ENCODE results near the gene NAMPT. TPM values are rescaled to one million over a fixed set of nuclear protein-coding genes. Genes with fewer than 3 reads are reported as not detected.

Gene NAMPT
- total and polyA plus RNA-seq, 2 donors (not counting 1 experiment from before 2014, with no cell fraction given): 57.7 to 155 TPM

GRCh38 chr7:106239406-106239805 lies 45.4 kb downstream of the NAMPT start:
- TF ChIP-seq CTCF (conservative IDR thresholded peaks at IDR 0.05 in 1 of 2, IDR thresholded peaks at IDR 0.05 in 1 of 2; ENCODE audit: low read depth in 1 of 2, low read length in 2 of 2) (no peak), EZH2 (IDR thresholded peaks at IDR 0.05; ENCODE audit: low read length, missing control alignments) (no peak)
- Histone ChIP-seq H3K4me2 (ENCODE audit: extremely low read depth, insufficient read depth, low read length) (no peak overlapping the region), H3K36me3 (ENCODE audit: control insufficient read depth, insufficient read depth, low read length) (no peaks in the 10 kb centered on the region), H3K27ac (ENCODE audit: insufficient read depth, low read length) (no peak overlapping the region), H3K79me2 (ENCODE audit: control insufficient read depth, insufficient read depth, low read length) (no peaks in the 10 kb centered on the region), H2AFZ (ENCODE audit: low read length) (no peak overlapping the region), H3K4me3 (replicated peaks in 1 of 4; ENCODE audit: control extremely low read depth in 1 of 4, insufficient read depth in 1 of 4, low read depth in 3 of 4, low read length in 4 of 4) (no peak overlapping the region), H3K27me3 (ENCODE audit: control insufficient read depth, insufficient read depth, low read length) (no peaks in the 10 kb centered on the region), H3K4me1 (ENCODE audit: control insufficient read depth, extremely low read depth, insufficient read depth, low read length) (no peaks in the 10 kb centered on the region), H3K9ac (ENCODE audit: insufficient read depth, low read length) (no peak overlapping the region), H4K20me1 (ENCODE audit: control insufficient read depth, extremely low read depth, insufficient read depth, low read length) (no peaks in the 10 kb centered on the region), H3K9me3 (ENCODE audit: control insufficient read depth, insufficient read depth, low read depth, low read length) (no peaks in the 10 kb centered on the region)
- no peak for DNase-seq (ENCODE audit: low read depth in 2 of 2)

GRCh38 chr7:106238830-106239229 lies 46.0 kb downstream of the NAMPT start:
- no peak for TF ChIP-seq EZH2 (IDR thresholded peaks at IDR 0.05; ENCODE audit: low read length, missing control alignments)
- TF ChIP-seq CTCF (conservative IDR thresholded peaks at IDR 0.05 in 1 of 2, IDR thresholded peaks at IDR 0.05 in 1 of 2; ENCODE audit: low read depth in 1 of 2, low read length in 2 of 2): no peak
- Histone ChIP-seq H3K4me3 (replicated peaks in 1 of 4; ENCODE audit: control extremely low read depth in 1 of 4, insufficient read depth in 1 of 4, low read depth in 3 of 4, low read length in 4 of 4) (no peak overlapping the region), H3K36me3 (ENCODE audit: control insufficient read depth, insufficient read depth, low read length) (no peaks in the 10 kb centered on the region), H3K79me2 (ENCODE audit: control insufficient read depth, insufficient read depth, low read length) (no peaks in the 10 kb centered on the region), H3K9me3 (ENCODE audit: control insufficient read depth, insufficient read depth, low read depth, low read length) (no peaks in the 10 kb centered on the region), H3K9ac (ENCODE audit: insufficient read depth, low read length) (no peak overlapping the region), H3K27me3 (ENCODE audit: control insufficient read depth, insufficient read depth, low read length) (no peaks in the 10 kb centered on the region), H3K4me1 (ENCODE audit: control insufficient read depth, extremely low read depth, insufficient read depth, low read length) (no peaks in the 10 kb centered on the region), H3K27ac (ENCODE audit: insufficient read depth, low read length) (no peak overlapping the region), H2AFZ (ENCODE audit: low read length) (no peak overlapping the region), H4K20me1 (ENCODE audit: control insufficient read depth, extremely low read depth, insufficient read depth, low read length) (no peaks in the 10 kb centered on the region), H3K4me2 (ENCODE audit: extremely low read depth, insufficient read depth, low read length) (no peak overlapping the region)
- no peak for DNase-seq (ENCODE audit: low read depth in 2 of 2)

GRCh38 chr7:106236065-106236464 lies 48.7 kb downstream of the NAMPT start:
- H3K4me3 ChIP-seq (replicated peaks in 1 of 4; ENCODE audit: control extremely low read depth in 1 of 4, insufficient read depth in 1 of 4, low read depth in 3 of 4, low read length in 4 of 4): no peak overlapping the region
- no peaks in the 10 kb centered on the region for H3K27me3 ChIP-seq (ENCODE audit: control insufficient read depth, insufficient read depth, low read length)
- no peak overlapping the region for H3K4me2 ChIP-seq (ENCODE audit: extremely low read depth, insufficient read depth, low read length)
- no peak overlapping the region for H3K27ac ChIP-seq (ENCODE audit: insufficient read depth, low read length)
- no peaks in the 10 kb centered on the region for H3K36me3 ChIP-seq (ENCODE audit: control insufficient read depth, insufficient read depth, low read length)
- no peaks in the 10 kb centered on the region for H4K20me1 ChIP-seq (ENCODE audit: control insufficient read depth, extremely low read depth, insufficient read depth, low read length)
- no peaks in the 10 kb centered on the region for H3K9me3 ChIP-seq (ENCODE audit: control insufficient read depth, insufficient read depth, low read depth, low read length)
- no peaks in the 10 kb centered on the region for H3K79me2 ChIP-seq (ENCODE audit: control insufficient read depth, insufficient read depth, low read length)
- H2AFZ ChIP-seq (ENCODE audit: low read length): no peak overlapping the region
- no peaks in the 10 kb centered on the region for H3K4me1 ChIP-seq (ENCODE audit: control insufficient read depth, extremely low read depth, insufficient read depth, low read length)
- no peak for DNase-seq (ENCODE audit: low read depth in 2 of 2)
- H3K9ac ChIP-seq (ENCODE audit: insufficient read depth, low read length): no peak overlapping the region
- TF ChIP-seq CTCF (conservative IDR thresholded peaks at IDR 0.05 in 1 of 2, IDR thresholded peaks at IDR 0.05 in 1 of 2; ENCODE audit: low read depth in 1 of 2, low read length in 2 of 2) (no peak), EZH2 (IDR thresholded peaks at IDR 0.05; ENCODE audit: low read length, missing control alignments) (no peak)

Measured in fibroblast of lung (primary cell).